ENCODE data around the gene VSTM4.

VSTM4 gene

GRCh38 chr10:49140304-49141177, 25.2 kb upstream of the VSTM4 start:
- ChIA-PET POLR2A (interaction anchor here (1.2 kb wide), 1 partner anchor 27 kb away, joined by 4 read pairs; no protein-coding TSS in a partner anchor), CTCF (interaction anchor here (1.0 to 2.2 kb wide), 4 partner anchors 21 to 23 kb away, joined by 3 to 8 read pairs (median 5); no protein-coding TSS in a partner anchor)
- TF ChIP-seq, protein P1, sequence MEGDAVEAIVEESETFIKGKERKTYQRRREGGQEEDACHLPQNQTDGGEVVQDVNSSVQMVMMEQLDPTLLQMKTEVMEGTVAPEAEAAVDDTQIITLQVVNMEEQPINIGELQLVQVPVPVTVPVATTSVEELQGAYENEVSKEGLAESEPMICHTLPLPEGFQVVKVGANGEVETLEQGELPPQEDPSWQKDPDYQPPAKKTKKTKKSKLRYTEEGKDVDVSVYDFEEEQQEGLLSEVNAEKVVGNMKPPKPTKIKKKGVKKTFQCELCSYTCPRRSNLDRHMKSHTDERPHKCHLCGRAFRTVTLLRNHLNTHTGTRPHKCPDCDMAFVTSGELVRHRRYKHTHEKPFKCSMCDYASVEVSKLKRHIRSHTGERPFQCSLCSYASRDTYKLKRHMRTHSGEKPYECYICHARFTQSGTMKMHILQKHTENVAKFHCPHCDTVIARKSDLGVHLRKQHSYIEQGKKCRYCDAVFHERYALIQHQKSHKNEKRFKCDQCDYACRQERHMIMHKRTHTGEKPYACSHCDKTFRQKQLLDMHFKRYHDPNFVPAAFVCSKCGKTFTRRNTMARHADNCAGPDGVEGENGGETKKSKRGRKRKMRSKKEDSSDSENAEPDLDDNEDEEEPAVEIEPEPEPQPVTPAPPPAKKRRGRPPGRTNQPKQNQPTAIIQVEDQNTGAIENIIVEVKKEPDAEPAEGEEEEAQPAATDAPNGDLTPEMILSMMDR (IDR thresholded peaks at IDR 0.05; ENCODE audit: insufficient read depth, low read length, missing control alignments), result no peak
- DNase-seq (ENCODE audit: low read depth, low spot score), result no peak
- no peak overlapping the region for H3K4me3 ChIP-seq (ENCODE audit: low read depth, low read length)

DNA sequence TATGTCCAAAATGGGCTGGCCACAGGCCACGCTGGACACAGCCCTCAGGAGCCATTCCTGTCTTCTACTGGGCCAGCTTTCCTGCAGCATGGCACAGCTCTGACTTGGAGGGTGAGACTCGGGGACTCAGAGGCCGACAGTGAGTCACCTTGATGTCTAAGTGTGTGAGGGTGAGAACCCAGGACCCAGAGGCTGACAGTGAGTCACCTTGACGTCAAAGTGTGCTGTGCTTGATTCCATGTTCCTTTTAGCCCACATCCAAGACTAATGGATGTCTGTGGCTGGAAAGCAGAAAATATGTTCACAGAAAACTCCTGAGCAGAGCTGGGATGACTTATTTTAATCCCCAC, 24.5 kb upstream of the VSTM4 start:
- H3K4me3 ChIP-seq (ENCODE audit: low read depth, low read length), result no peak overlapping the region
- TF ChIP-seq, protein P1 (IDR thresholded peaks at IDR 0.05; ENCODE audit: insufficient read depth, low read length, missing control alignments), result no peak
- DNase-seq (ENCODE audit: low read depth, low spot score), result peak; percentile 90
- ChIA-PET CTCF (interaction anchor here (1.0 to 2.3 kb wide), 3 partner anchors 12 to 22 kb away, joined by 3 to 8 read pairs (median 7); no protein-coding TSS in a partner anchor), POLR2A (interaction anchor here (0.8 to 1.8 kb wide), 3 partner anchors 11 to 30 kb away, joined by 4 to 5 read pairs (median 4); no protein-coding TSS in a partner anchor)

DNA sequence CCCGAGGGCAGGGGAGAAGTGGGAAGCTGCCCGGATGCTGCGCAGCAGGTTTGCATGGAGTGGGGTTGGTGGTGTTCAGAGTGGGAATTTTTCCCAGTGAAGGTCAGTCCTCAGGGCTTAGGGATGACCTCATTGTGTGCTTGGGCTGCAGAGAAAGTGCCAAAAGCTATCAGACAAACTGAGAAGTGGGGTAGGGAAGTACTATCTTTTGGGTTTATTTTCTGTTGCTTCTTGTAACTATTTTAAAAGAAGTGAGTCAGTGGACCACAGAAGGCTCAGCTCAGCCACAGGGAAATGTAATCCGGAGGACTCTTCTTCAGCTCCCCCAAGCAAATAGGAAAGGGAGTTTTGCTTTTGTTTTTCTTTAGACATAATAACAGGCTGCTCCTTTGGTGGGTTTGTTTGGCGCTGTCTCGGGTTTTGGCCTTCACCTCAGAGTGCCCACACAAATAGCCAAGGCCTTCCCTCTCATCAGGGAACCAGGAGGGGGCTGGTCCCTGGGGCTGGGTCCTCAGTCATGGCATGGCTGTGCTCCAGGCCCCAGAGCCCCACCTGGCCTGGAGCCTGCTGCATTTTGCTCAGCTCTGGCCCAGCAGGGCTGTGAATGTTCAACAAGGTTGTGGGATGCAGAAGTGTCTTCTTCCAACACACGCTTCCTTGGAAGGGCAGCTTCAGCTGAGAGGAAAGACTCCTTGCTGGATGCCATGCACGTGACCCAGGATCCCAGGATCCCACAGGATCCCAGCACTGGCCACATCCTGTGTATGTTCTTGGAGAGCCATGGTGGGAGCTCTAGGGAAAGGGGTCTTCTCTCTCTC, 23.9 kb upstream of the VSTM4 start:
- TF ChIP-seq, protein P1 (IDR thresholded peaks at IDR 0.05; ENCODE audit: insufficient read depth, low read length, missing control alignments), result no peak
- POLR2A ChIA-PET, result interaction anchor here (0.5 to 1.8 kb wide), 6 partner anchors 11 to 213 kb away, joined by 3 to 5 read pairs (median 4); no protein-coding TSS in a partner anchor
- CTCF ChIA-PET, result interaction anchor here (0.9 to 2.3 kb wide), 9 partner anchors 11 to 483 kb away, joined by 3 to 8 read pairs (median 4); no protein-coding TSS in a partner anchor
- DNase-seq (ENCODE audit: low read depth, low spot score), result peak; percentile 62
- H3K4me3 ChIP-seq (ENCODE audit: low read depth, low read length), result no peak overlapping the region; the same call in 1 of the 2 replicates

GRCh38 chr10:49138361-49138891, 23.1 kb upstream of the VSTM4 start:
- DNase-seq (ENCODE audit: low read depth, low spot score), result no peak
- H3K4me3 ChIP-seq (ENCODE audit: low read depth, low read length), result no peak overlapping the region
- TF ChIP-seq, protein P1 (IDR thresholded peaks at IDR 0.05; ENCODE audit: insufficient read depth, low read length, missing control alignments), result no peak
- ChIA-PET POLR2A (interaction anchor here (0.5 to 1.8 kb wide), 3 partner anchors 12 to 214 kb away, joined by 3 to 5 read pairs (median 3); no protein-coding TSS in a partner anchor), CTCF (interaction anchor here (0.9 to 2.3 kb wide), 8 partner anchors 10 to 482 kb away, joined by 3 to 8 read pairs (median 4); no protein-coding TSS in a partner anchor)

DNA sequence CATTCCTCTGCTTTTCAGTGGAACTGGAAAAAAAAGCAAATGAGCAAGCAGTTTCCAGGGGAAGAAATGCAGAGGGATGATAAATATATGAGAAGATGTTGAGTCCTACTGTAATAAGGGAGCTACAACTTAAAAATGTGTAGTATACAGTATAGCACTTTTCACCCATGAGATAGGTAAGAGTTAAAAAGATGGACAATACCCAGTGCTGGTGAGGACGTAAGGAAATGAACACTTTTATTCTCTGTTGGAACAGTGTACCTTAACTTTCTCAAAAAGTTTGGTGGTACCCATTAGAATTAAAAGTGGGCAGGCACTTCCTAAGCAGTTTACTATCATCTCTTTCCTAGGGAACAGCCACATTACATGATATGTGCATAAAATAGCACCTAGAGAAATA, 21.2 kb upstream of the VSTM4 start:
- POLR2A ChIA-PET, result no interaction called here
- DNase-seq (ENCODE audit: low read depth, low spot score), result no peak
- TF ChIP-seq, protein P1 (IDR thresholded peaks at IDR 0.05; ENCODE audit: insufficient read depth, low read length, missing control alignments), result no peak
- CTCF ChIA-PET, result no interaction called here
- H3K4me3 ChIP-seq (ENCODE audit: low read depth, low read length), result no peak overlapping the region
